ENCODE results near the gene CD63.

The CD63 gene

GRCh38 chr12:55712700-55713415, 16.0 kb downstream of the CD63 start:
- DNase-seq, result no peak

GRCh38 chr12:55711786-55712553, 16.8 kb downstream of the CD63 start:
- intact Hi-C loops (cut with DNase I), result no loop called here
- DNase-seq, result peak in 11 of 42 donors; percentile 33 to 68 (median 42)

More at GRCh38 chr12:55712700-55713415, 16.0 kb downstream of the CD63 start:
- intact Hi-C loops (cut with DNase I), result no loop called here

GRCh38 chr12:55708695-55709233, 20.0 kb downstream of the CD63 start:
- DNase-seq, result no peak
- intact Hi-C loops (cut with DNase I), result no loop called here

GRCh38 chr12:55707841-55708694, 20.7 kb downstream of the CD63 start, which contains the start of gene ITGA7:
TSS of gene ITGA7 (minus strand) at chr12:55707904. CDS start at chr12:55707682, 222 bp downstream.
- peak; percentile 53 to 92 (median 80) for DNase-seq
- intact Hi-C loops (cut with DNase I), result no loop called here

GRCh38 chr12:55707219-55707671, 21.6 kb downstream of the CD63 start:
- intact Hi-C loops (cut with DNase I), result no loop called here
- peak in 1 of 42 donors; percentile 71 for DNase-seq

- no peak for DNase-seq
- intact Hi-C loops (cut with DNase I), result no loop called here
Observed at GRCh38 chr12:55706568-55707218, 22.1 kb downstream of the CD63 start.

GRCh38 chr12:55705782-55706402, 22.9 kb downstream of the CD63 start:
- intact Hi-C loops (cut with DNase I), result no loop called here
- no peak for DNase-seq

- intact Hi-C loops (cut with DNase I), result no loop called here
- no peak for DNase-seq
Observed at GRCh38 chr12:55704824-55705718, 23.7 kb downstream of the CD63 start.

- intact Hi-C loops (cut with DNase I), result no loop called here
- DNase-seq, result no peak
Observed at GRCh38 chr12:55703901-55704761, 24.7 kb downstream of the CD63 start.

- DNase-seq, result peak in 7 of 42 donors; percentile 36 to 67 (median 47)
Observed at GRCh38 chr12:55703288-55703687, 25.5 kb downstream of the CD63 start.

GRCh38 chr12:55702861-55703260, 25.9 kb downstream of the CD63 start:
- intact Hi-C loops (cut with DNase I), result no loop called here
- DNase-seq, result no peak

More at GRCh38 chr12:55703288-55703687, 25.5 kb downstream of the CD63 start:
- intact Hi-C loops (cut with DNase I), result no loop called here

GRCh38 chr12:55700255-55701018, 28.4 kb downstream of the CD63 start:
- intact Hi-C loops (cut with DNase I), result no loop called here
- DNase-seq, result no peak

GRCh38 chr12:55699471-55700055, 29.2 kb downstream of the CD63 start:
- intact Hi-C loops (cut with DNase I), result no loop called here

GRCh38 chr12:55698965-55699364, 29.8 kb downstream of the CD63 start:
- peak in 2 of 42 donors; percentile 1 to 7 for DNase-seq
- intact Hi-C loops (cut with DNase I), result no loop called here

More at GRCh38 chr12:55699471-55700055, 29.2 kb downstream of the CD63 start:
- DNase-seq, result no peak
